ENCODE measurements around the gene MAN2B2. TPM values are rescaled to one million over a fixed set of nuclear protein-coding genes. Genes with fewer than 3 reads are reported as not detected.
A peak's percentile ranks its signal among the peaks of the same experiment; 100 is the strongest.
"Not testable (repeated sequence)": the region's sequence is repeated elsewhere in the genome, so short reads cannot be mapped to it uniquely, and the experiment has no call there.

Gene MAN2B2
- total RNA-seq, 2 experiments from 2014 or later: 13.7 to 19.4 TPM

DNA sequence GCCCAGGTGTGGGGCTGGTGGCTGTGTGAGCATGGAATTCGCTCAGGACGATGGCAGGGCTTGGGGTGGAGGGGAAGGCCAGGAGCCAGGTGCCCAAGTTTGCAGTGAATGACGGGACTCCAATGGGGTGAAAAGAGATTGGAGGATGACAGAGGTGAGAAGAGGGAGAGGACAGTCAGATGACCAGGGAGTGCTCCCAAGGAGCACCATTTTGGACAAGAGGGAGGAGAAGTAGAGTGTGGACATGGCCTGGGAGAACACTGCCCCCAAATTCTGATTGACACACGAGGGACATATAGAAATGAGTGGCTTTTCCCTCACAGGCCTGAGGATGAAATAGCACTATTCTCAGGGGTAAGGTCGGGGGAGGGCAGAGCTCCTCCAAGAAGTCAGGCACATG lies 72.2 kb downstream of the MAN2B2 start:
- TF ChIP-seq, protein P1, sequence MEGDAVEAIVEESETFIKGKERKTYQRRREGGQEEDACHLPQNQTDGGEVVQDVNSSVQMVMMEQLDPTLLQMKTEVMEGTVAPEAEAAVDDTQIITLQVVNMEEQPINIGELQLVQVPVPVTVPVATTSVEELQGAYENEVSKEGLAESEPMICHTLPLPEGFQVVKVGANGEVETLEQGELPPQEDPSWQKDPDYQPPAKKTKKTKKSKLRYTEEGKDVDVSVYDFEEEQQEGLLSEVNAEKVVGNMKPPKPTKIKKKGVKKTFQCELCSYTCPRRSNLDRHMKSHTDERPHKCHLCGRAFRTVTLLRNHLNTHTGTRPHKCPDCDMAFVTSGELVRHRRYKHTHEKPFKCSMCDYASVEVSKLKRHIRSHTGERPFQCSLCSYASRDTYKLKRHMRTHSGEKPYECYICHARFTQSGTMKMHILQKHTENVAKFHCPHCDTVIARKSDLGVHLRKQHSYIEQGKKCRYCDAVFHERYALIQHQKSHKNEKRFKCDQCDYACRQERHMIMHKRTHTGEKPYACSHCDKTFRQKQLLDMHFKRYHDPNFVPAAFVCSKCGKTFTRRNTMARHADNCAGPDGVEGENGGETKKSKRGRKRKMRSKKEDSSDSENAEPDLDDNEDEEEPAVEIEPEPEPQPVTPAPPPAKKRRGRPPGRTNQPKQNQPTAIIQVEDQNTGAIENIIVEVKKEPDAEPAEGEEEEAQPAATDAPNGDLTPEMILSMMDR (conservative IDR thresholded peaks at IDR 0.05; ENCODE audit: low read length): no peak
- TF ChIP-seq EZH2phosphoT487 (IDR thresholded peaks at IDR 0.05; ENCODE audit: borderline replicate concordance, low read depth, low read length): no peak
- H3K36me3 ChIP-seq (ENCODE audit: insufficient read depth, low read length): peaks cover 19% of the 10 kb centered on the region
- H3K4me2 ChIP-seq (ENCODE audit: low read length): no peak overlapping the region
- BruUV-seq (replicated peaks): no TSS peak
- POLR2A ChIA-PET: interaction anchor here (1.7 kb wide), 1 partner anchor 26 kb away, joined by 6 read pairs; a partner anchor contains a TSS
- peaks cover 12% of the 10 kb centered on the region for H3K79me2 ChIP-seq (ENCODE audit: insufficient read depth, low read depth, low read length)
- no peak overlapping the region for H3K4me3 ChIP-seq (ENCODE audit: low read depth, low read length, poor library complexity, severe bottlenecking)
- no peaks in the 10 kb centered on the region for H3K9me3 ChIP-seq (ENCODE audit: low read length)
- intact Hi-C loops (cut with micrococcal nuclease; ENCODE audit: unreplicated experiment): loop anchor here (10.0 kb wide), 1 partner anchor 338 kb away; no protein-coding TSS in a partner anchor
- H3K4me1 ChIP-seq (ENCODE audit: insufficient read depth, low read length, poor library complexity, severe bottlenecking): peaks cover 19% of the 10 kb centered on the region
- H3K9me2 ChIP-seq (ENCODE audit: insufficient read depth, low read length): no peaks in the 10 kb centered on the region
- peaks cover 7% of the 10 kb centered on the region; the same call in 1 of the 2 replicates for H4K20me1 ChIP-seq (ENCODE audit: insufficient read depth, low read length)
- CTCF ChIA-PET (ENCODE audit: unreplicated experiment): no interaction called here
- DNase-seq (ENCODE audit: low spot score): no peak
- 0 out of 2 replicates have a peak overlapping the region, but pooled peaks have one; percentile 21 for H2AFZ ChIP-seq (ENCODE audit: low read length)
- no peak overlapping the region for H3K27ac ChIP-seq (ENCODE audit: low read depth, low read length, poor library complexity, severe bottlenecking)

- H3K79me2 ChIP-seq (ENCODE audit: insufficient read depth, low read depth, low read length): peaks cover 6% of the 10 kb centered on the region
- H3K4me1 ChIP-seq (ENCODE audit: insufficient read depth, low read length, poor library complexity, severe bottlenecking): peaks cover 14% of the 10 kb centered on the region
- ChIA-PET CTCF (ENCODE audit: unreplicated experiment) (no interaction called here), POLR2A (interaction anchor here (1.7 kb wide), 1 partner anchor 25 kb away, joined by 6 read pairs; a partner anchor contains a TSS)
- no peak overlapping the region for H3K4me2 ChIP-seq (ENCODE audit: low read length)
- TF ChIP-seq, protein P1 (conservative IDR thresholded peaks at IDR 0.05; ENCODE audit: low read length): no peak
- no TSS peak for BruUV-seq (replicated peaks)
- H3K27ac ChIP-seq (ENCODE audit: low read depth, low read length, poor library complexity, severe bottlenecking): no peak overlapping the region
- no peak for DNase-seq (ENCODE audit: low spot score)
- no peaks in the 10 kb centered on the region for H3K9me3 ChIP-seq (ENCODE audit: low read length)
- H3K4me3 ChIP-seq (ENCODE audit: low read depth, low read length, poor library complexity, severe bottlenecking): no peak overlapping the region
- H4K20me1 ChIP-seq (ENCODE audit: insufficient read depth, low read length): peaks cover 2% of the 10 kb centered on the region; the same call in 1 of the 2 replicates
- intact Hi-C loops (cut with micrococcal nuclease; ENCODE audit: unreplicated experiment): loop anchor here (10.0 kb wide), 1 partner anchor 337 kb away; no protein-coding TSS in a partner anchor
- no peaks in the 10 kb centered on the region for H3K9me2 ChIP-seq (ENCODE audit: insufficient read depth, low read length)
- peaks cover 14% of the 10 kb centered on the region for H3K36me3 ChIP-seq (ENCODE audit: insufficient read depth, low read length)
- H2AFZ ChIP-seq (ENCODE audit: low read length): 0 out of 2 replicates have a peak overlapping the region, but pooled peaks have one; percentile 21
Measured at GRCh38 chr4:6647582-6648230, 72.7 kb downstream of the MAN2B2 start.

- Histone ChIP-seq H3K4me2 (ENCODE audit: low read length) (no peak overlapping the region), H4K20me1 (ENCODE audit: insufficient read depth, low read length) (no peaks in the 10 kb centered on the region), H3K36me3 (ENCODE audit: insufficient read depth, low read length) (no peaks in the 10 kb centered on the region), H3K4me1 (ENCODE audit: insufficient read depth, low read length, poor library complexity, severe bottlenecking) (peaks cover 8% of the 10 kb centered on the region), H3K9me2 (ENCODE audit: insufficient read depth, low read length) (no peaks in the 10 kb centered on the region), H3K4me3 (ENCODE audit: low read depth, low read length, poor library complexity, severe bottlenecking) (no peak overlapping the region), H3K27ac (ENCODE audit: low read depth, low read length, poor library complexity, severe bottlenecking) (no peak overlapping the region), H2AFZ (ENCODE audit: low read length) (no peak overlapping the region), H3K9me3 (ENCODE audit: low read length) (no peaks in the 10 kb centered on the region), H3K79me2 (ENCODE audit: insufficient read depth, low read depth, low read length) (no peaks in the 10 kb centered on the region)
- TF ChIP-seq, protein P1 (conservative IDR thresholded peaks at IDR 0.05; ENCODE audit: low read length): no peak
- no peak for TF ChIP-seq EZH2phosphoT487 (IDR thresholded peaks at IDR 0.05; ENCODE audit: borderline replicate concordance, low read depth, low read length)
- no peak for DNase-seq (ENCODE audit: low spot score)
- POLR2A ChIA-PET: interaction anchor here (1.2 kb wide), 1 partner anchor 12 kb away, joined by 3 read pairs; no protein-coding TSS in a partner anchor
- intact Hi-C loops (cut with micrococcal nuclease; ENCODE audit: unreplicated experiment): loop anchor here (10.0 kb wide), 1 partner anchor 336 kb away; no protein-coding TSS in a partner anchor
- CTCF ChIA-PET (ENCODE audit: unreplicated experiment): no interaction called here
- no TSS peak for BruUV-seq (replicated peaks)
Measured at GRCh38 chr4:6649216-6649615, 74.2 kb downstream of the MAN2B2 start.

DNA sequence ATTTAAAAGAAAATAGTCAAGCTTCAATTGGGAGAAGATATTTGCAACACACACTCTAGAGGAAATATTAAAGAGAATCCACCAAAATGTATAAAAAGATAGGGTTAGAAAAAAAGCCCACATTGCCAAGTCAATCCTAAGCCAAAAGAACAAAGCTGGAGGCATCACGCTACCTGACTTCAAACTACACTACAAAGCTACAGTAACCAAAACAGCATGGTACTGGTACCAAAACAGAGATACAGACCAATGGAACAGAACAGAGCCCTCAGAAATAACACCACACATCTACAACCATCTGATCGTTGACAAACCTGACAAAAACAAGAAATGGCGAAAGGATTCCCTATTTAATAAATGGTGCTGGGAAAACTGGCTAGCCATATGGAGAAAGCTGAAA lies 79.2 kb downstream of the MAN2B2 start:
- H2AFZ ChIP-seq (ENCODE audit: low read length); H3K4me2 ChIP-seq (ENCODE audit: low read length); H3K4me3 ChIP-seq (ENCODE audit: low read depth, low read length, poor library complexity, severe bottlenecking); intact Hi-C loops (cut with micrococcal nuclease; ENCODE audit: unreplicated experiment); H3K27ac ChIP-seq (ENCODE audit: low read depth, low read length, poor library complexity, severe bottlenecking); CTCF ChIA-PET (ENCODE audit: unreplicated experiment); H3K4me1 ChIP-seq (ENCODE audit: insufficient read depth, low read length, poor library complexity, severe bottlenecking); H3K9me2 ChIP-seq (ENCODE audit: insufficient read depth, low read length); H3K9me3 ChIP-seq (ENCODE audit: low read length); H3K79me2 ChIP-seq (ENCODE audit: insufficient read depth, low read depth, low read length); H4K20me1 ChIP-seq (ENCODE audit: insufficient read depth, low read length); BruUV-seq (replicated peaks); DNase-seq (ENCODE audit: low spot score); H3K36me3 ChIP-seq (ENCODE audit: insufficient read depth, low read length): not testable (repeated sequence)
- POLR2A ChIA-PET: interaction anchor here (0.6 to 1.1 kb wide), 4 partner anchors 11 to 64 kb away, joined by 3 read pairs; no protein-coding TSS in a partner anchor
